ENCODE results near the gene ADGRL3. TPM values are rescaled to one million over a fixed set of nuclear protein-coding genes. Genes with fewer than 3 reads are reported as not detected.
A peak's percentile ranks its signal among the peaks of the same experiment; 100 is the strongest.
"Not testable (repeated sequence)": the region's sequence is repeated elsewhere in the genome, so short reads cannot be mapped to it uniquely, and the experiment has no call there.

Gene ADGRL3
- total RNA-seq, 1 experiment from 2014 or later = not detected

GRCh38 chr4:61500883-61501282 lies 300.8 kb downstream of the ADGRL3 start:
- H3K4me1 ChIP-seq (replicated peaks) = no peaks in the 10 kb centered on the region
- H3K36me3 ChIP-seq = no peaks in the 10 kb centered on the region
- no peak overlapping the region for H3K27ac ChIP-seq
- no peaks in the 10 kb centered on the region for H3K27me3 ChIP-seq (replicated peaks)
- no peak overlapping the region for H3K4me3 ChIP-seq
- DNase-seq (ENCODE audit: low read depth in 1 of 2, low spot score in 2 of 2) = no peak
- no peaks in the 10 kb centered on the region for H3K9me3 ChIP-seq (replicated peaks)

GRCh38 chr4:61501812-61502211 lies 301.7 kb downstream of the ADGRL3 start:
- DNase-seq (ENCODE audit: low read depth in 1 of 2, low spot score in 2 of 2) = no peak
- Histone ChIP-seq H3K9me3 (replicated peaks) (no peaks in the 10 kb centered on the region), H3K4me1 (replicated peaks) (no peaks in the 10 kb centered on the region), H3K27me3 (replicated peaks) (no peaks in the 10 kb centered on the region), H3K4me3 (no peak overlapping the region), H3K36me3 (no peaks in the 10 kb centered on the region), H3K27ac (no peak overlapping the region)

- H3K4me3 ChIP-seq = no peak overlapping the region
- no peaks in the 10 kb centered on the region for H3K9me3 ChIP-seq (replicated peaks)
- no peaks in the 10 kb centered on the region for H3K27me3 ChIP-seq (replicated peaks)
- DNase-seq (ENCODE audit: low read depth in 1 of 2, low spot score in 2 of 2) = no peak
- no peak overlapping the region for H3K27ac ChIP-seq
- no peaks in the 10 kb centered on the region for H3K4me1 ChIP-seq (replicated peaks)
- H3K36me3 ChIP-seq = no peaks in the 10 kb centered on the region
Observed at GRCh38 chr4:61505773-61506685, 305.9 kb downstream of the ADGRL3 start.

GRCh38 chr4:61507091-61507490 lies 307.0 kb downstream of the ADGRL3 start:
- H3K4me3 ChIP-seq = no peak overlapping the region
- no peak for DNase-seq (ENCODE audit: low read depth in 1 of 2, low spot score in 2 of 2)
- no peaks in the 10 kb centered on the region for H3K36me3 ChIP-seq
- no peak overlapping the region for H3K27ac ChIP-seq
- H3K4me1 ChIP-seq (replicated peaks) = no peaks in the 10 kb centered on the region
- no peaks in the 10 kb centered on the region for H3K9me3 ChIP-seq (replicated peaks)
- no peaks in the 10 kb centered on the region for H3K27me3 ChIP-seq (replicated peaks)

- not testable (repeated sequence) for DNase-seq (ENCODE audit: low read depth in 1 of 2, low spot score in 2 of 2); H3K36me3 ChIP-seq; H3K27me3 ChIP-seq (replicated peaks); H3K9me3 ChIP-seq (replicated peaks); H3K4me3 ChIP-seq; H3K4me1 ChIP-seq (replicated peaks); H3K27ac ChIP-seq
Observed at GRCh38 chr4:61509721-61510241, 309.7 kb downstream of the ADGRL3 start.

- no peaks in the 10 kb centered on the region for H3K9me3 ChIP-seq (replicated peaks)
- no peak overlapping the region for H3K4me3 ChIP-seq
- no peaks in the 10 kb centered on the region for H3K27me3 ChIP-seq (replicated peaks)
- no peak overlapping the region for H3K27ac ChIP-seq
- no peaks in the 10 kb centered on the region for H3K4me1 ChIP-seq (replicated peaks)
- H3K36me3 ChIP-seq = no peaks in the 10 kb centered on the region
- peak in 1 of 2 experiments; percentile 30 for DNase-seq (ENCODE audit: low read depth in 1 of 2, low spot score in 2 of 2)
Observed at GRCh38 chr4:61511716-61512488, 311.8 kb downstream of the ADGRL3 start.

GRCh38 chr4:61514991-61515390 lies 314.9 kb downstream of the ADGRL3 start:
- Histone ChIP-seq H3K27me3 (replicated peaks) (no peaks in the 10 kb centered on the region), H3K9me3 (replicated peaks) (no peaks in the 10 kb centered on the region), H3K27ac (no peak overlapping the region), H3K4me3 (no peak overlapping the region), H3K4me1 (replicated peaks) (no peaks in the 10 kb centered on the region), H3K36me3 (no peaks in the 10 kb centered on the region)
- DNase-seq (ENCODE audit: low read depth in 1 of 2, low spot score in 2 of 2) = no peak

- Histone ChIP-seq H3K27ac (no peak overlapping the region), H3K4me3 (no peak overlapping the region), H3K9me3 (replicated peaks) (no peaks in the 10 kb centered on the region), H3K36me3 (no peaks in the 10 kb centered on the region), H3K4me1 (replicated peaks) (no peaks in the 10 kb centered on the region), H3K27me3 (replicated peaks) (no peaks in the 10 kb centered on the region)
- no peak for DNase-seq (ENCODE audit: low read depth in 1 of 2, low spot score in 2 of 2)
Observed at GRCh38 chr4:61517144-61517543, 317.0 kb downstream of the ADGRL3 start.

- Histone ChIP-seq H3K27me3 (replicated peaks) (no peaks in the 10 kb centered on the region), H3K9me3 (replicated peaks) (no peaks in the 10 kb centered on the region), H3K27ac (no peak overlapping the region), H3K4me3 (no peak overlapping the region), H3K36me3 (no peaks in the 10 kb centered on the region), H3K4me1 (replicated peaks) (no peaks in the 10 kb centered on the region)
- no peak for DNase-seq (ENCODE audit: low read depth in 1 of 2, low spot score in 2 of 2)
Observed at GRCh38 chr4:61520166-61520565, 320.0 kb downstream of the ADGRL3 start.

- Histone ChIP-seq H3K27me3 (replicated peaks) (no peaks in the 10 kb centered on the region), H3K4me3 (no peak overlapping the region), H3K9me3 (replicated peaks) (no peaks in the 10 kb centered on the region), H3K4me1 (replicated peaks) (no peaks in the 10 kb centered on the region), H3K36me3 (no peaks in the 10 kb centered on the region), H3K27ac (no peak overlapping the region)
- peak in 1 of 2 experiments; percentile 9 for DNase-seq (ENCODE audit: low read depth in 1 of 2, low spot score in 2 of 2)
Observed at GRCh38 chr4:61520681-61521160, 320.6 kb downstream of the ADGRL3 start.

GRCh38 chr4:61521451-61521850 lies 321.3 kb downstream of the ADGRL3 start:
- no peak overlapping the region for H3K27ac ChIP-seq
- no peaks in the 10 kb centered on the region for H3K4me1 ChIP-seq (replicated peaks)
- H3K36me3 ChIP-seq = no peaks in the 10 kb centered on the region
- no peak overlapping the region for H3K4me3 ChIP-seq
- no peaks in the 10 kb centered on the region for H3K27me3 ChIP-seq (replicated peaks)
- H3K9me3 ChIP-seq (replicated peaks) = no peaks in the 10 kb centered on the region
- DNase-seq (ENCODE audit: low read depth in 1 of 2, low spot score in 2 of 2) = no peak

- no peaks in the 10 kb centered on the region for H3K36me3 ChIP-seq
- H3K27ac ChIP-seq = no peak overlapping the region
- H3K9me3 ChIP-seq (replicated peaks) = no peaks in the 10 kb centered on the region
- H3K4me1 ChIP-seq (replicated peaks) = no peaks in the 10 kb centered on the region
- no peaks in the 10 kb centered on the region for H3K27me3 ChIP-seq (replicated peaks)
- H3K4me3 ChIP-seq = no peak overlapping the region
- DNase-seq (ENCODE audit: low read depth in 1 of 2, low spot score in 2 of 2) = no peak
Observed at GRCh38 chr4:61522312-61522711, 322.2 kb downstream of the ADGRL3 start.

- no peaks in the 10 kb centered on the region for H3K9me3 ChIP-seq (replicated peaks)
- DNase-seq (ENCODE audit: low read depth in 1 of 2, low spot score in 2 of 2) = no peak
- no peak overlapping the region for H3K4me3 ChIP-seq
- no peaks in the 10 kb centered on the region for H3K4me1 ChIP-seq (replicated peaks)
- H3K36me3 ChIP-seq = no peaks in the 10 kb centered on the region
- H3K27me3 ChIP-seq (replicated peaks) = no peaks in the 10 kb centered on the region
- H3K27ac ChIP-seq = no peak overlapping the region
Observed at GRCh38 chr4:61527888-61528287, 327.8 kb downstream of the ADGRL3 start.

GRCh38 chr4:61528595-61528994 lies 328.5 kb downstream of the ADGRL3 start:
- Histone ChIP-seq H3K27me3 (replicated peaks) (no peaks in the 10 kb centered on the region), H3K9me3 (replicated peaks) (no peaks in the 10 kb centered on the region), H3K4me3 (no peak overlapping the region), H3K36me3 (no peaks in the 10 kb centered on the region), H3K27ac (no peak overlapping the region), H3K4me1 (replicated peaks) (no peaks in the 10 kb centered on the region)
- no peak for DNase-seq (ENCODE audit: low read depth in 1 of 2, low spot score in 2 of 2)
